NCI-H226 (cell line): ENCODE measurements around the gene NR2C1.
A peak's percentile ranks its signal among the peaks of the same experiment; 100 is the strongest.
"Not testable (repeated sequence)": the region's sequence is repeated elsewhere in the genome, so short reads cannot be mapped to it uniquely, and the experiment has no call there.

Experiments
- DNase-seq: peaks from one replicate; pipeline ENCODE4 v3.0.0-alpha.2; 2015

Gene NR2C1

DNA sequence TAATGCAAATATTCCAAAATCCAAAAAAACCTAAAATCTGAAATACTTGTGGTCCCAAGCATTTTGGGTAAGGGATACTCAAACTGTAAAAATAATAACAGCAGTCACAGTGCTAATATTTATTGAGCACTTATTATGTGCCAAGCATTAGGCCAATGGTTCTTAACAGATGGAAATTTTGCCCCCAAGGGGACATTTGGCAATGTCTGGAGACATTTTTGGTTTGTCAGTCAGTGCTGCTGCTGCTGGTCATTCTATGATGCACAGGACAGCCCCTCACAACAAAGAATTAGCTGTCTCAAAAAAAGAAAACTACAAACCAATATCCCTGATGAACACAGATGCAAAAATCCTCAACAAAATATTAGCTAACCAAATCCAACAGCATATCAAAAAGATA is 75.7 kb downstream of the NR2C1 start:
- DNase-seq = no peak

- DNase-seq = no peak
Measured at GRCh38 chr12:94997061-94997460, 76.4 kb downstream of the NR2C1 start.

DNA sequence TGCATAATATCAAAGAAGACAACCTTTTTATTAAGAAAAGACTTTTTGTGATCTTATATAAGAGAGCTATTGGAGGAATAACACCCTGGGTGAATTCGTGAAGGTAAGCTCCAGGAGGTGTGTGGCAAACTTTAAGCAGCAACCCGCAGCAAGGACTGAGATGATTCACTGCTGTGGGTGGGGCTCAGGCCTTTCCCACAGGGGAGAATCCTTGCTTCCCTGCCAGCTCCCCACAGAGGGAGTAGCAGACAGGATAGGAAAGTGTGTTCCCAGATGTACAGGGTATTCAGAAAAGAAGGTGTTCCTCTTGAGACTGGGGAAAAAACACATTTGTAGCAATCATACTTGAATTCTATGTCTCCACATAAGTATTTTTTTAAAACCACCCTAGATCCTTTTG is 79.1 kb downstream of the NR2C1 start:
- peak; percentile 87 for DNase-seq

DNA sequence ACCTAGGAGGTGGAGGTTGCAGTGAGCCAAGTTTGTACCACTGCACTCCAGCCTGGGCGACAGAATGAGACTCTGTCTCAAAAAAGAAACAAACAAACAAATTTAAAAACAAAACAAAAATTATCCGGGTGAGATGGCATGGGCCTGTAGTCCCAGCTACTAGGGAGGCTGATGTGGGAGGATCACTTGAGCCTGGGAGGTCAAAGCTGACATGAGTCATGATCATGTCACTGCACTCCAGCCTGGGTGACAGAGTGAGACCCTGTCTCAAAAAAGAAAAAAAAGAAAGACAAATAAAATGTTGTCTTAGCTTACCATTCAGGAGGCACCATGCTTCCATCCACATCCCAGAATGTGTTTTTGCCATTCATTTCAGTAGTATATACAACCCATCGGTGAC is 79.6 kb downstream of the NR2C1 start:
- DNase-seq = not testable (repeated sequence)

DNA sequence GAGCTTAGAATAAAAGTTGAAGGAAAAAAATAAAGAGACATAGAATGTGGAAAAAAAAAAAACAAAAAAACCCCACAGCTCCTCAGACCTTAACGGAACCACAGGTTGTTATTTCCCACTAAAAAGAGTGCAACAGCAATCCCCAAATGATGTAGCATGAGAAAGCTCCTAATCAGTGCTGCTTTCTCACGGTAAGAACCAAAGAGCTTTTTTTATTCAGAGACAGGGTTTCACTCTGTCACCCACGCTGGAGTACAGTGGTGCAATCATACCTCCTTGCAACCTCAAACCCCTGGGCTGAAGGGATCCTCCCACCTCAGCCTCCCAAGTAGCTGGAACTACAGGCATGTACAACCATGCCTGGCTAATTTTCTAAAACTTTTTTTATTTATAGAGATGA is 83.2 kb downstream of the NR2C1 start:
- DNase-seq = no peak

- no peak for DNase-seq
Measured at GRCh38 chr12:94988471-94988870, 84.9 kb downstream of the NR2C1 start.

GRCh38 chr12:94987801-94988200 is 85.6 kb downstream of the NR2C1 start:
- no peak for DNase-seq

DNA sequence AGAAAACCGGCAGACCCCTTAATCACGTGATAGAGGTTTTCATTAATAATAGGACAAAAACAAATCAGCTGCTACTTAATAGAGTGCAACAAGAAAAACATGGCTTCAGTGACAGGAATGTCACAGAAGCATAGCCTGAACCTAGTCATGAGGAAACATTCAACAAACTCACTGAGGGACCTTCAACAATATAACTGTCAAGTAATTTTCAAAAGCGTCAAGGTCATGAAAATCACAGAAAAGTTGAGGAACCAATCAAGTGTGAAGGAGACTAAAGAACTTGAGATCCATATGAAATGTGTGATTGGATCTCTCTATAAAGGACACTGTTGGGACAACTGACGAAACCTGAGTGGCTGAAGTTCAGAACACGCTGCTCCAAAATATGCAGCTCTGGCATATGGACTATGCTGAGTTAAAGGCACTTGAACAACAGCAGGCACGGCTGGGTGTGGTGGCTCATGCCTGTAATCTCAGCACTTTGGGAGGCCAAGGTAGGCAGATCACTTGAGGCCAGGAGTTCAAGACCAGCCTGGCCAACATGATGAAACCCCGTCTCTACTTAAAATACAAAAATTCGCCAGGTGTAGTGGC is 86.2 kb downstream of the NR2C1 start:
- DNase-seq = no peak

GRCh38 chr12:94985099-94985498 is 88.3 kb downstream of the NR2C1 start:
- not testable (repeated sequence) for DNase-seq

- DNase-seq = no peak
Measured at GRCh38 chr12:94983321-94983720, 90.1 kb downstream of the NR2C1 start.

GRCh38 chr12:94982456-94982855 is 91.0 kb downstream of the NR2C1 start:
- DNase-seq = no peak

- no peak for DNase-seq
Measured at GRCh38 chr12:94980577-94980976, 92.8 kb downstream of the NR2C1 start.

GRCh38 chr12:94979941-94980340 is 93.5 kb downstream of the NR2C1 start:
- no peak for DNase-seq

GRCh38 chr12:94977766-94978468 is 95.5 kb downstream of the NR2C1 start:
- no peak for DNase-seq

DNA sequence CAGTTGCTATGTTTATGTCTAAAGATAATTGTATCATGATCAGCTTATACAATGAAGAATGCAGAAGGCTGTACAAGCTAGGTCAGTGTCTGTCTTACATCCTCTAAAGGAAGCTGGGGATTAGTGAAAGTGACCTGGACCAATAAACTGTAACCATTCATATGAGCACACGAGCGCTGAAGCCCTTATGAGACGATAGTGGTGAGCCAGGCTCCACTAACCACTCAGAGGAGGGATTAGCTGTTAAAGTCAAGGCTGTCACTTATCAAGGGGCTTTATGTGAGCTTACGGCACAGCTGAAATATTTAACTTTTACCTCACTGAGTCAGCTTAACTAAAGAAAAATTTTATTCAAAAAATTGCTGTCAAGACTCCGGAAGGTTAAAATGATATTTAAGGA is 100.2 kb downstream of the NR2C1 start:
- DNase-seq = no peak

DNA sequence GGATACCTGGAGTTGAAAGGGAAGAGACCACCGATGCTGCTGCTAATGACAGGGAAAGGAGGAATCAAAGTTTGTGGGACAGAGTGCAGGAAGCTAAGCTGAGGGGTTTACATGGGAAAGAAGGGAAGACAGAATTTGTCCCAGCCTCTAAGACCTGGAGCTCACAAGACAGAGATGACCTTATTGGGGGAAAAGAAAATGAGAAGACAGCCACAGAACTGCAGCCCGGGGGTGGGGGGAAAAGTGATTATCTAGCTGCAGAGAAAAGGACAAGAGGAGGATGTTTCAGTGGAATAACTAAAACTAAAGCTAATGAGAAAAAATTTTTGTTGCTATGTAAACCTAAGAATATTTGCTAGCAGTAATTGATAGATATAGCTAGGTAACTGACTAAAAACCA is 100.6 kb downstream of the NR2C1 start:
- no peak for DNase-seq

- no peak for DNase-seq
Measured at GRCh38 chr12:94971923-94972322, 101.5 kb downstream of the NR2C1 start.

DNA sequence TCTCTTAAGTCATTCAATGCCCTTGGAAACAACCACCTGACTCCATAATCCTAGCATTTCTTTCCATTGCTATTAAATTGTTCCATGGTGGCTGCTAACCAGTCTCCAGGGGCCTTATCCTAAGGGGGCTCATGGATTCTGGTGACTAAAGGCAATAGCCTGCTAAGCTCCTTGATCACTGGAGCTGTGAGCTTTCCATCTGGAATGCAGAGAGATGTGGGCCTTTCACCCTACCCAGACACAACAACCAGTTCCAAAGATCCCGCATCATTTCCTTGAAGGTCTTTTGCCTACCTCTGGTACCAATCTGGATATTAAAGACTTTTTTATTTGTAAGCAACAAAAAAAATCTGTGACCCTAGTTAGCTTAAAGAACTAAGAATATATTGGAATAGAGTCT is 102.9 kb downstream of the NR2C1 start:
- DNase-seq = no peak
